Adrenal gland (tissue), 5 donors: Measurements from ENCODE around the gene ZNF626.

Experiments used
- POLR2A ChIP-seq, 2 donors: fragments of 450-650 bp; IDR thresholded peaks; one replicate each; pipeline ENCODE4 v1.6.1; 2017; ENCODE audit warnings: antibody characterized with exemption in 2 of 2, mild to moderate bottlenecking in 2 of 2, moderate library complexity in 1 of 2
- TF ChIP-seq, protein P1 (sequence below), 6 experiments: fragments of 450-650 bp in 4 of 6; fragments of 200-600 bp in 2 of 6; sonication (generic) in 1 of 6; IDR thresholded peaks; 1 replicate in 5 of 6; 2 replicates in 1 of 6; pipeline versions ENCODE4 v1.5.1 to v1.8.0; 2016 to 2021; ENCODE audit warnings: antibody characterized with exemption in 6 of 6, mild to moderate bottlenecking in 2 of 6, moderate library complexity in 1 of 6
- donor health status: DM: no; HTN: no; CAD: no.

DNA sequence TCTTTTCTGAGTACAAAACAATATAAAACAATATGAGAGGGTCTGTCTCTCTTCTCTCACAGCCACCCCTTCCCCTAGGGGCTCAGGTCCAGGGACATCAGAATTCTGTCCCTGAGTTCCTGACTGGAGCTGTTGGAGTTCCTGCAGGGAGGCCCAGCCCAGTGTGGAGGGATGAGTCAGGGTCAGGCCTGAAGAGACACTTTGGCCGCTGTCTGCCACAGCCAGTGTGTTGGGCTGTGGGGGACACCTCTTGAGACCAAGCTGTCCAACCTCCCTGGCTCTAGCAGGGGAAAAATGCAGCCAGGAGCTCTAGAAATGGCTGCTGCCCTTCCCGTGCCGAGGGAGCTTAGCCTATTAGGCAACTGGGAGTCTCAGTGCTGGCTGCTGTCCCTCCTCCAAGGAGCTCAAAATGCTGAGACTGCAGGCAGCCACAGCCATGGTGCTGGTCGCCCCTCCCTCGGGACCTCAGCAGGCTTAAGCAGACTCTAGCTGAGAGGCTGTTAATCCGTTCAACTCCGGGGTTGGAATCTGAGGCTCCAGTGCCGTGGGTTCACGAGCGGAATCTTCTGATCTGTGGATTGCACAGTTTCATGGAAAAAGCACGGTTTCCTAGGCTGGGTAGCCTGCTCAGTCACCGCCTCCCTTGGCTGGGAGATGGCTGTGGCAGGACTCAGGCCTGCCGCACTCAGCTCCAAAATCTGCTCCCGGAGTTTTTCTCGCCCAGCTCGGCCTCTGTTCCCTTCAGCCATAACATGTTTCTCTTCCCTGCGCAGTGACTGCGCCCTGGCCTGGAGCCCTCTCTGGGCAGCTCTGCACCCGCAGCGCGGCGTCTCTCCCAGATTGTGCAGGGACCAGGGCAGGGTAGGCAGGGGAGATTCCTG, 3.8 kb upstream of the ZNF626 start:
- no peak for TF ChIP-seq POLR2A (IDR thresholded peaks at IDR 0.05)
- TF ChIP-seq, protein P1, sequence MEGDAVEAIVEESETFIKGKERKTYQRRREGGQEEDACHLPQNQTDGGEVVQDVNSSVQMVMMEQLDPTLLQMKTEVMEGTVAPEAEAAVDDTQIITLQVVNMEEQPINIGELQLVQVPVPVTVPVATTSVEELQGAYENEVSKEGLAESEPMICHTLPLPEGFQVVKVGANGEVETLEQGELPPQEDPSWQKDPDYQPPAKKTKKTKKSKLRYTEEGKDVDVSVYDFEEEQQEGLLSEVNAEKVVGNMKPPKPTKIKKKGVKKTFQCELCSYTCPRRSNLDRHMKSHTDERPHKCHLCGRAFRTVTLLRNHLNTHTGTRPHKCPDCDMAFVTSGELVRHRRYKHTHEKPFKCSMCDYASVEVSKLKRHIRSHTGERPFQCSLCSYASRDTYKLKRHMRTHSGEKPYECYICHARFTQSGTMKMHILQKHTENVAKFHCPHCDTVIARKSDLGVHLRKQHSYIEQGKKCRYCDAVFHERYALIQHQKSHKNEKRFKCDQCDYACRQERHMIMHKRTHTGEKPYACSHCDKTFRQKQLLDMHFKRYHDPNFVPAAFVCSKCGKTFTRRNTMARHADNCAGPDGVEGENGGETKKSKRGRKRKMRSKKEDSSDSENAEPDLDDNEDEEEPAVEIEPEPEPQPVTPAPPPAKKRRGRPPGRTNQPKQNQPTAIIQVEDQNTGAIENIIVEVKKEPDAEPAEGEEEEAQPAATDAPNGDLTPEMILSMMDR (IDR thresholded peaks at IDR 0.05): no peak
